HG02678 (cell line): ENCODE measurements around the gene SORCS3.

ENCODE experiments used
- ATAC-seq: cut with Tn5 transposase; IDR thresholded peaks from one replicate; pipeline ENCODE4 v1.9.1; 2021; ENCODE audit warnings: mild to moderate bottlenecking, moderate library complexity; ENCODE audit not compliant: unreplicated experiment

Gene SORCS3

GRCh38 chr10:105247831-105248499 lies 606.9 kb downstream of the SORCS3 start:
- no peak for ATAC-seq

- no peak for ATAC-seq
Measured at GRCh38 chr10:105252911-105253310, 611.8 kb downstream of the SORCS3 start.

- no peak for ATAC-seq
Measured at GRCh38 chr10:105253515-105254212, 612.6 kb downstream of the SORCS3 start.

GRCh38 chr10:105258036-105258673 lies 617.1 kb downstream of the SORCS3 start:
- no peak for ATAC-seq

GRCh38 chr10:105258674-105259065 lies 617.6 kb downstream of the SORCS3 start:
- no peak for ATAC-seq

GRCh38 chr10:105259201-105259600 lies 618.1 kb downstream of the SORCS3 start:
- ATAC-seq = no peak

GRCh38 chr10:105262666-105263065 lies 621.6 kb downstream of the SORCS3 start:
- ATAC-seq = no peak

GRCh38 chr10:105266966-105267539 lies 626.0 kb downstream of the SORCS3 start:
- no peak for ATAC-seq

- ATAC-seq = no peak
Measured at GRCh38 chr10:105268961-105269360, 627.9 kb downstream of the SORCS3 start.

GRCh38 chr10:105269689-105270088 lies 628.6 kb downstream of the SORCS3 start:
- ATAC-seq = no peak

- ATAC-seq = no peak
Measured at GRCh38 chr10:105274556-105275070, 633.5 kb downstream of the SORCS3 start.

GRCh38 chr10:105278439-105278838 lies 637.3 kb downstream of the SORCS3 start:
- no peak for ATAC-seq

GRCh38 chr10:105279101-105279500 lies 638.0 kb downstream of the SORCS3 start:
- ATAC-seq = no peak

- ATAC-seq = no peak
Measured at GRCh38 chr10:105280895-105281294, 639.8 kb downstream of the SORCS3 start.

- no peak for ATAC-seq
Measured at GRCh38 chr10:105284476-105285215, 643.6 kb downstream of the SORCS3 start.

GRCh38 chr10:105288026-105288425 lies 646.9 kb downstream of the SORCS3 start:
- no peak for ATAC-seq

- ATAC-seq = no peak
Measured at GRCh38 chr10:105288613-105289012, 647.5 kb downstream of the SORCS3 start.

GRCh38 chr10:105291571-105291970 lies 650.5 kb downstream of the SORCS3 start:
- no peak for ATAC-seq

GRCh38 chr10:105292236-105292635 lies 651.1 kb downstream of the SORCS3 start:
- ATAC-seq = no peak
